EL (cell line): Measurements from ENCODE around the gene SKI.
A peak's percentile ranks its signal among the peaks of the same experiment; 100 is the strongest.
"Not testable (repeated sequence)": the region's sequence is repeated elsewhere in the genome, so short reads cannot be mapped to it uniquely, and the experiment has no call there.

Source experiments
- DNase-seq: peaks from one replicate; pipeline ENCODE4 v3.0.0-alpha.2; 2016

The SKI gene

DNA sequence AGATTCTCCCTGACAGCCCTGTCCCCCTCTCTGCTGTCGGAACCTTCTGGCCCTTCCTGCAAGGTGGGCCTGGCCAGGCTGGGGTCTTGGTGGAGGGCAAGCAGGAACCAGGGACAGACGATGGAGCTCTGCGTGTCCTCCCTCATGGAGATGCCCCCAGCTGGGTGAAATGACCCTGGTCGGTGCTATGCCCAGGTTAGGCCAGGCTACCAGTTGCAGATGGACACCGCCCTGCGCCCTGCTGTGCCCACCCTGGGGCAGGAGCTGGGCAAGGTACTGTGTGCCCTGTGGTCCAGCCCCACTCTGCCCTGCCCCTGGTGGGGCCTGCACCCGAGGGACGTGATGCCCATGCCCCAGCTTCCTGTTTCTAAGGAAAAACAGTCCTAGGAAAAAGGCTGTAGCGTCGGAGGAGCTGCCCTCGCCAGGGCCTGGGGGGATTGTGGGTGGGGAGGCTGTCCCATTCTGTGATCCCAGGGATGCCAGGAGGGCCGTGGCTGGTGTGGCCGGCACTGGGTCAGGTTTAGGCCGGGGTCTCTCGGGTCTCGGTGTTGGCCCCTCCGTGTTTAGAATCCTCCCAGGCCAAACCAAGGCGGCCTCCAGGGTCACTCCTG lies 85.6 kb downstream of the SKI start:
- DNase-seq = no peak

DNA sequence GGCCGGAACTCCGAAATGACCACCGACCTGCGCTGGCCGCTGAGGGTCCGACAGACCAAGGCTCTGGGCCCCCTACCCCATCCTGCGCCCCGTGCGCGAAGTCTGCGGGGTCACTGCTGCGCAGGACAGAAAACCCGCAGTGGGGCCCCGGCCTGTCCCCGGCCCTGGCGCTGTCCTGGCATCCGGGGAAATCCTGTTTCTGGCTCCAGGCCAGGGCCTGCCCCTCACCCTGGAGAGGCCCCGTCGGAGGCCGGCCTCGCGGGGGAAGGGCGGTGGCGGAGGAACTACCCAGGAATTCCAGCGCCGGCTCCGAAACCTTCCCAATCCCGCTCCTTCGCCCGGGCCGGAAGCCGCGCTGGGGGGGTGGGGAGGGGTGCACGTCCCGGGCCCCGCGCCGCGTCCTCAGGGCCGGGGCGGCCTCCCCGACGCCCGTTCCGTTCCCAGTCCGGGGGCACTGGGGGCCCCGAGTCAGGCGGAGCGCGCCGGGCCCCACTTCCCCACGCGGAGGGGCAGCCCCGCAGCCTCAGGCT lies 86.2 kb downstream of the SKI start:
- peak; percentile 72 for DNase-seq

DNA sequence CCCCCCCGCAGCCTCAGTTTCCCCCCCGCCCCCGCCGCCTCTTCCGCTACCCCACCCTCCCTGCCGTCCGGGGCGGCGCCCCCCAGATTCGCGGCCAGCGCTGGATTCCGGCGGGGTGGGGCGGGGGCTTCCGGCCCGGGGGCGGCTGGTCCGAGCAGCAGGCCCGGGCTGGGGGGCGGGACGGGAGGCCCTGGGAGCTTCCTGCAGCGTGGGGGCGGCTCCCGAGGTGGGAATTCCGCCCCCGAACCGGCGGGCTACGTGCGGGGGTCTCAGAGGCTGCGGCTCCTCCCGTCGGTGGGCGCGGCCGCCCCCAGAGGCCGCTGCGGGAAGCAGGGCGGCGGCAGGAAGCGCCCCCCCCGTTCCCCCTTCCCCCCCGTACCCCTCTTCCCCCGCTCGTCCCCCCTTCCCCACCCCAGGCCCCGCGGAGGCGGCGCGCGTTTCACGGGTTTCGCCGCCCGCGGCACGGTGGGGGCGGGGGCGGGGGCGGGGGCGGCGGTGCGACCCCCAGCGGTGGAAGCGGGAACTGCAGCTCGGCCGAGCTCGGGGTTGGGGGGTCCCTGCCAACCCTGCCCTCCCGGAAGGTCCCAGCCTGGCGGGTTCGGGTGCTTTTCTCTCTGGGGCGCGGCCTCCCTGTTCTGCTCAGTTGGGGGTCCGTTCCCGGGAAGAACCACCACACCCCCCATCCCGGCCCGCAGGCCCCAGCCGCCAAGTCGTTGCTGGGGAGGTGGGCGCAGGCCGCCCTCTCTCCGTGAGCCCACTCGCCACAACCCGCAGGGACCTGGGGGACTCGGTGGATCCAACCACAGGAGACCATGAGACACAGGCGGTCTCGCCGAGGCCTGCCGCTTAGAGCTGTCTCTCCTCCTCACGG lies 86.9 kb downstream of the SKI start:
- peak; percentile 67 for DNase-seq

DNA sequence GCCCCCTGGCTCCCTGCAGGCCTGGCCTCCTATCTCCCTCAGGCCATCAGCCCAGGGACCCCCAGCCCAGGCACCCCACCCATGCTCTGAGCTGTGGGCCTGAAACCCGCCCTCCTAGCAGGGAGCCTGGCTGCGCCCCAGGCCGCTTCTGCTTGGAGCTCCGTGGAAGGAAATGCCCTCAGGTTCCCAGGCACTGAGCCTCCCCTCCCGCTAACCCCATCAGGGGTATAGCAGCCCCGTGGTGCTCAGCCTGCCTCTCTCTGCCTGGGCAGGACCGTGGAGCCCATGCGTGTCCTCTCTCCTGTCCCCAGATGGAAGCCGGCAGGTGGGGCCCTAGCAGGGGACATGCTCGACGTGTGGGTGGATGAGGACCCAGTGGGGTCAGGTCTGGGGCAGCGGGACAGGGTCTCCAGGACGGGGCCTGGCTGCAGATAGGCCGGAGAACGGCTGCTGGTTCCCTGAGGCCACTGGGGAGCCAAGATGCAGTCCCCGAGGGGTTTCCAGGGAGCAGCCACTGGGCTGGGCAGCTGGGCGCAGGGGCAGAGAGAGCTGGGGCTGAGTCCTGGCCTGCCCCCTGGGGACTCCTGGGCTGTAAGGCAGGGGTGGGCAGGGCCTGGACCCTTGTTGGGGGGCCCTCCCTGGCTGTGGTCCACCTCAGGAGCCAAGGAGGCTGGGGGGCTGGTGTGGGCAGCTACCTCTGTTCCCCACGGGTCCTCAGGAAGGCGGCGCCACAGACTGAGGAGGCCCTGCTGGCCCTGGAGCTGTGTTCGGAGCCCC lies 87.7 kb downstream of the SKI start:
- DNase-seq = no peak

- DNase-seq = peak; percentile 65
These were observed 88.4 kb downstream of the SKI start for GRCh38 chr1:2316451-2316961.

- DNase-seq = no peak
These were observed 89.3 kb downstream of the SKI start for GRCh38 chr1:2317230-2318065.

DNA sequence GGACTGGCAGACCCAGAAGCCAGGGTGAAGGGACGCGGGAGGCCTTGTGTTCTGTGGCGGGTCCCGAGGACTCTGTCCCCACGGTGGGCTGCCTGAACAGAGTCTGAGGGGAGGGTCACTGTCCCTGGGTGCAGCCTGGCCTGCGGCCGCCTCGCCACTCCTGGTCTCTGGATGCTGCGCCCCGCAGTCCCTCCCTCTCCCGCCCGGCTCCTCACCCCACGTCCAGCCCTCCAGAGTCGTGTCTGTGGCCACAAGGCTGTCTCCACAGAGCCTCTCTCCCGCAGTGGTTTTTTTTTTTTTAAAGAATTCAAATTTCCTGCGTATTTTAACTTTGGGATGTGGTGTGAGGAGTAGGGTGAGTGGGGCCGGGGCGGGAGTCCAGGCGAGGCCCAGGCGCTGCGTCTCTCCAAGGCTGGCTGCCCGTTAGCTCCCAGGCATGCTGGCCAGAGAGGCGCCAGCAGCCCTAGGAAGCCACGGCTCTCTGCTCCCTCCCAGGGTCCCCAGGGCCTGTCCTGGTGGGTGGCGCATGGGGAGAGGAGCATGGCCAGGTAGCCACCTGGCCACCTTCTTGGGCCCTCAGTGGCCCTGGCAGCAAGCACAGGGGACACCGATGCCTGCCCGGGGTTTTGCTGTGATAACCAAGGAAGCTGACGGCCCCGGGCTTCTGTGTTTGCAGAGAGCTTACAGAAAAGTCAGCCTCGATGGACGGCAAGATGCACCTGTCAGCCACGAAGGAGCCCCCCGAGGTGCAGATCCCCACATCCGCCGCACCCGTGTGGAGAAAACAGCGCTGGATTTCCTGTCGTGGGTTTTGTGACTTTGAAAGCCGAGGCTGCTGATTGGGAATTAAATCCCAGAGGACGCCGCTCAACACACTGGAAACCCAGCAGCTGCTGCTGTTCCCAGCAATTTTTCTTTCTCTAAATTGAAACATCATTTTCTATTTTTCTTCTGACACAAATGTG lies 90.5 kb downstream of the SKI start:
- DNase-seq = no peak

DNA sequence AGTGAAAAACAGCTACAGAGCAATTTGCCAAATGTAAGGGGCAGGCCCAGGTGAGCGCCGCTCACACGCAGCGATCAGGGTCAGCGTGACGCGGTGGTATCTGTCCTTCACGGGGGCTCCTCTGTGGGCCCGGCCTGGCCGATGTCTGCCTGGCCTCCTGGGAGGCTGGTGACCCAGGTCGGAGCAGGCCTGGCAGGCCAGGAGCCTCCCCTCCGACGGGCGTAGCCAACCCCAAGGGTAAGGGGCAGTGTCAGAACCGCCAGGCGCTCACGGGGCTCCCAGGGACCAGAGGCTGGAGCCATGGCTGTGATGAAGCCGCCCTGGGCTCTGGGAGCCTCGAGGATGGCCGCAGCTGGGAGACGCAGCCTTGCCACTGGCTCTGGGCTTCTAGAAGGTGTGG lies 91.2 kb downstream of the SKI start:
- DNase-seq = no peak

GRCh38 chr1:2320006-2320405 lies 91.9 kb downstream of the SKI start:
- DNase-seq = no peak

DNA sequence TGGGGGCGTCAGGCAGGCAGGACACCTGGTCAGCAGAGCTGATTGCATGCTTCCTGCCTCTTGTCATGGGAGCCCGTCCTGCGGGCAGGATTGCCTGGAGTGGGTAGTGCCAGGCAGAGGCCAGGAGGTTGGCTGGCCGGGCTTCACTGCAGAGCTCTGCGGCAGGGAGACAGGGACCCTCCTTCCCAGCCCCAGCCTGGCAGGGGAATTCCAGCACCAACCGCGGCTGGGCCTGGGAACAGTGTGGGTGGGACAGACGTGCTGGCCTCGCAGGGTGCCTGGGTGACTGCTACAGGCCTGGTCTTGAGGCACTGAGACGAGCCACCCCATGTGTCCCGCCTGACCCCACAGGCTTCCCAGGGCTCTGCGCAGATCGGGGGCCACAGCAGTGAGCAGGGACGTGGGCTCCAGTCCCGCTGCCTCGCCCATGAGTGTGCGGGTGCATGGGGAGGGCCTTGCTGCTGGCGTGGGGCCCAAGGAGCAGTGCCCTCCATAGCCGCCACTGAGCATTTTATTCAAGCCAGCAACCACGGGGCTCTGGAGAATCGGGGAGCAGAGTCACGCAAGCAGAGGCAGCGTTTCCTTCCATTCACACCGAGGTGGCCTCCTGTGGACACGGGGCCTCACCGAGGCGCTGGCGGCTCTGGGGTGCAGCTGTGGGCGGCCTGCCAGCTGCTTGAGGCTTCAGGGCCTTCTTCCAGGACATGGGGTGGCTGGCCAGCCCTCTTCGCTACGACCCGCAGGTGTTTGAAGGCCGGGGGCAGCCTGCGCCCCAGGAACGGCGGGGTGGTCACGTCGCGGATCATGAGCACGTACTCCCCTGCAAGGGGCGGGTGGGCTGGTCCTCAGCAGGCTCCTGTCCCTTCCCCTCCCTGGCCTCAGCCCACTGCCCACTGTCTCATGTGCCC lies 92.9 kb downstream of the SKI start:
- no peak for DNase-seq

GRCh38 chr1:2322065-2322571 lies 94.0 kb downstream of the SKI start:
- peak; percentile 77 for DNase-seq

DNA sequence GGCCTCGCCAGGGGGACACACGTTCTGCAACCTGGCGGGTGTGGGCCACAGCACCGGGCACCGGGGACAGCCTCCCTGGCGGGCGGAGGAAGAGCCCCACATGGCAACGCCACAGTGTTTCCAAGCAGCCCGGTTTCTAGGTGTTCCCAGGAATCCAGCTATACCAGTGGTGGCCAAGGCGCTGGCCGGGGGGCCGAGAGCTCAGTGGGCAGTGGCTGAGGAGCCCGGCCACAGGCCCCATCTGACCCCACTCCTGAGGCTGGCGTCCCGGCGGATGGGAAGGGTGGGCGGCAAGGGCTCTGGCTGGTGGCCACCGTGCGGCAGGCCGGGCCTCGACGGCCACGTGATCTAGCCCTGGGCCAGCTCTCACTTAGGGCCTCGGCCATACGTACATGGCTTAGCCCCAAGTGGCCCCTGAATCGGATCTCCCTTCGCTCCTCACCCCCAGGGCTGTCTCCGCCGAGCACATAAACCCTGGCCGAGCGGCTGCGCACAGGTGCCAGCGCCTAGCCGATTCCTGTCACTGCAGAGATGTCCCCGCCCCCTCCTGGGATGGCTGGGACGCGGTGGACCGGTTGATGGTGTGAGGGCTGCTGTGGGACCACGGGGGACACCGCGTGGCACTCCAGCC lies 94.6 kb downstream of the SKI start:
- no peak for DNase-seq

DNA sequence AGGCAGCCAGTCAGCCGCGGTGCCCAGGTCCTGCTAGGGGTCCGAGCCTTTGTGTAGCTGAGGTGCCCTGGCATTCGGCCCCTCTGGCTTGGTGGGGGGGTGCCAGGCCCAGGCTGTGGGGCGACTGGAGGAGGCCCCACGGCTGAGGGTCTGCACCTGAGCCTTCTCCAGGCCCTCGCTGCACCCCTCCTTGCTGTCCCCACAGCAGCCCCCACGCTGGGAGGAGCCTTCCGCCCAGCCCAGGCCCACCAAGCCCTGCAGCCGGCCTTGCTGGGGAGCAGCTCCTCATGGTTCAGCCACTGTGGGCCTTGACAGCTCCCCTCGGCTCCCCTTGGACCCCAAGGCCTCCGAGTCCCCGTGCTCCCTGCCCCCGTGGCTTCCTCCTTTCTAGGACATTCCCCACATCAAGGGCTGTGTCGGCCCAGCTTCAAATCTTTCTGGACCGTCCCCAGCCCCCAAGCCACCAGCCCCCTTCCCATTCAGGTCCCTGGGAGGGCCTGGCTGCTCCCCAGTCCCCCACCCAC lies 95.4 kb downstream of the SKI start:
- no peak for DNase-seq

GRCh38 chr1:2324553-2325366 lies 96.6 kb downstream of the SKI start:
- DNase-seq = no peak

- no peak for DNase-seq
These were observed 98.4 kb downstream of the SKI start for GRCh38 chr1:2326524-2326923.

- DNase-seq = not testable (repeated sequence)
These were observed 99.0 kb downstream of the SKI start for GRCh38 chr1:2327162-2327561.

- no peak for DNase-seq
These were observed 99.7 kb downstream of the SKI start for GRCh38 chr1:2327841-2328240.
